ENCODE measurements around the gene TEX44.

The TEX44 gene

DNA sequence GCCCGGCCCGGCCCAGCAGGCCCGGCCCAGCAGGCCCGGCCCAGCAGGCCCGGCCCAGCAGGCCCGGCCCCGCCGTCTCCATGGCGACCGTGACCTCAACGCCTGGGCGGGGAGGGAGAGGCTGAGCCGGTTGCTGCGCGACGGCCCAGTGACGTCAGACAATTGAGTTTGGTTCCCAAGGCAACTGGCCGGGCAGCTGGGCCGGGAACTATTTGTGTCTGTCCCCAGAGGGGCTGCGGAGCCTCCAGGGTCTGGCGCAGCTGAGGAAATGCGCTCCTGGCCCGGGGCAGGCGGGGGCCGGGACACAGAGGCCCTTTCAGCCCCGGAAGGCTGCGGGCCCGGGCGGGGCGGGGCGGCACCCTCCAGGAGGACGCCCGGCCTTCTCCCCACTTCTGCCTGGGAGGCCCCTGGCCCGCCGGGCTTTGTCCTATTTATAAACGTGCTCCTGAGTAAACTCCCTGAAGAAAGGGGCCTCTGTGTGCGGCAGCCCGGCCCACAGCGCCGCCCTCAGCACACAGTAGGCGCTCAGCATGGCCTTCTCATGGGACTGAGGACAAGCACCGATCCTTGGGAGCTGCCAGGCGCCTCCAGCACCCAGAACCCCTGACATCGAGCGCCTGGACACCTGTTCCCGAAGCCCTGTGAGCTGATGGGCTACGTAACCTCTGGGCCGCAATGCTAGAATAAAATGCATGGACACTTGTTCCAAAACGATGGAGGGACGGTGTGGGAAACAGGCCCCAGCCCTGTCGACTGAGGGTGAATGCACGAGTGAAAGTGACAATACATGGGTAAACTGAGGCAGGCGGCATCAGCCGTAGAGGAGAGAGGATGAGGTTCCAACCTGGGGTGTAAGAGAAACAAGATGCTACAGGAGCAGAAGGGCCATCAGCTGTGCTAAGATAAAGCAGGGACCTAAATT is 12.3 kb downstream of the TEX44 start:
- peak; percentile 89 for DNase-seq (ENCODE audit: low read depth)

DNA sequence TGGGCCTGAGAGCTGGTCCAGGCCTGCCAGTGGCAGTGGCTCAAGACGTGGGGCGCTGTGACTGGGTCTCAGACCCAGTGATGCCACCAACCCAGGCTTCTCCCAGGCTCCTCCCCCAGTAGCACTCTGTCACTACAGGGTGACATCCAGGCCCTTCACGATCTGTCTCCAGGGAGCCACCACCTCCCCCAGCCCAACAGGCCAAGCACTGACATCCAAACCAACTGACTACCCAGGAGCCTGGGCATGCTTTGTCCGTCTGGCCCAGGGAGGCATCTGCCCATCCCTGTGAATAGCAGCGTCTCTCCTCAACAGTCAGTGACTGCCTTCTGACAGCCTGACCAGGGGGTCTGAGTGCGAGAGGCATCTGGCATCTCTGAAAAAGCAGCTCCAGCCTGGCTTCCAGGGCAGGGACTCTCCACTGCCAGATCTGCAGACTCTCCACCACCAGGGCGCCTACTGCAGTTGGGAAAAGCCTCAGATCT is 13.0 kb downstream of the TEX44 start:
- no peak for DNase-seq (ENCODE audit: low read depth)

GRCh38 chr2:231606941-231607340 is 14.3 kb downstream of the TEX44 start:
- no peak for DNase-seq (ENCODE audit: low read depth)

GRCh38 chr2:231611273-231612108 is 18.8 kb downstream of the TEX44 start:
- no peak for DNase-seq (ENCODE audit: low read depth)

DNA sequence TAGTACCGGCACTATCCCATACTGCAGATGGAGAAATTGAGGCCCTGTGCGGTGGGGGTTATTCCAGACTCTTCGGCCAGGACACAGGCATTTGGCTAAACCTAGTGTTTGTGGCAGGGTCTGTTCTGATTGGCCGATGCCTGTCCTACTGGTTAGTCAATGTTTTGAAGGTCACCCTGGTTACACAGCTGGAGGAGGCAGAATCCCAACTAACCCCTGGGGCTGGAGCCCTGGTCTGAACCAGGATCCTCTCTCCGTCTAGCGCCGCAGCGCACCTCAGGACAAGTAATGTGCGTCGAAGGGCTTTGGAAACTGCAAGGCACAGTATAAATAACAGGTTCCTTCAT is 19.4 kb downstream of the TEX44 start:
- no peak for DNase-seq (ENCODE audit: low read depth)

- peak; percentile 77 for DNase-seq (ENCODE audit: low read depth)
Observed at GRCh38 chr2:231612456-231613330, 20.0 kb downstream of the TEX44 start.

- no peak for DNase-seq (ENCODE audit: low read depth)
Observed at GRCh38 chr2:231613331-231613662, 20.6 kb downstream of the TEX44 start.

- DNase-seq (ENCODE audit: low read depth), result peak; percentile 46
Observed at GRCh38 chr2:231613663-231614558, 21.2 kb downstream of the TEX44 start.

GRCh38 chr2:231614559-231615057 is 21.9 kb downstream of the TEX44 start:
- DNase-seq (ENCODE audit: low read depth), result no peak

GRCh38 chr2:231615058-231615671 is 22.5 kb downstream of the TEX44 start:
- DNase-seq (ENCODE audit: low read depth), result no peak

DNA sequence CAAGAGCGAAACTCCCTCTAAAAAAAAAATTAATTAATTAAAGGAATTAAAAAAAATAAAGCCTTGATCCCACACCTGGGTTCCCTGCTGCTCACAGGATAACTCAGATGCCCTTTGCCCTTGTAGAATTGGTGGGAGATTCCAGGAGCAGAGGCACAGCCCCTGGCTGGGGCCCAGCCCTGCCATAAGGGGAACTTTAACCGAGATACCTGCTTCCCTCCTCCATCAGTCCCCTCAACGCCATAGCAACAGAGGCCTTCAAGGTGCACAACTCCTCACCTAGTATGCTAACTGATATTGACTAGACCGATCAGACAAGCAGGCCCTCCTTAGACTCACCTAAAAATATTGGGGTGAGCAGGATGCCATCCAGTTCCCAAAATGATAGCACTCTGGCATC is 23.6 kb downstream of the TEX44 start:
- no peak for DNase-seq (ENCODE audit: low read depth)

DNA sequence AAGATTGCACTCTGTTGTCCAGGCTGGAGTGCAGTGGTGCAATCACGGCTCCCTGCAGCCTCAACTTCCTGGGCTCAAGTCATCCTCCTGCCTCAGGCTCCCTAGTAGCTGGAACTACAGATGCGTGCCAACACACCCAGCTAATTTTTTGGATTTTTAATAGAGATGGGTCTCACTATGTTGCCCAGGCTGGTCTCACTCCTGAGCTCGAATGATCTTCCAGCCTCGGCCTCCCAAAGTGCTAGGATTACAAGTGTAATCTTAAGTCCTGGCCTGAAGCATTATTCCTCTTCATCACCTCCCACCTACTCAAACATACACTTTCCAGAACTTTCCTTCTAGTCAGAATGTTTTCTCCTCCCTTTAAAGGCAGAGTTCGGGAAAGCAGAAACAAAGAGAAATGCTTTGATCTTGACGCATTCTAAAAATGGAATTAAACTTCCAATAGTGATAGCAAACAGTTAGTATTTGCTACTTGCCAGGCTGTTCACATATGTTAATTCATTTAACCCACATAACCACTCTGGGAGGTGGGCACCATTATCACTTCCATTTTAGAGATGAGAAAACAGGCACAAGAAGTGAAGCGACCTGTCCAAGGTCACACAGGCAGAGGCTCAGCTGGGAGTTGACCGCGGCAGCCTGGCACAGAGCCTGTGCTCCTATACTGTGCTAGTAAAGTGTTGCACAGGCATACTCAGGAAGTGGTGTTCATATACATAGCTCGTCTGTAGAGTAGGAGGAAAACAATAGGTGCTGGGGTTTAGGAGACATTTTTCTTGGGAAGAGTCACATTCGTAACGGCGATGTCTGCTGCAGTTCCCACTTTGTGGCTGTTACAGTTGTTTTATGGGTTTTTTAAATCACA is 24.6 kb downstream of the TEX44 start:
- DNase-seq (ENCODE audit: low read depth), result no peak

GRCh38 chr2:231621051-231621879 is 28.6 kb downstream of the TEX44 start:
- DNase-seq (ENCODE audit: low read depth), result no peak

DNA sequence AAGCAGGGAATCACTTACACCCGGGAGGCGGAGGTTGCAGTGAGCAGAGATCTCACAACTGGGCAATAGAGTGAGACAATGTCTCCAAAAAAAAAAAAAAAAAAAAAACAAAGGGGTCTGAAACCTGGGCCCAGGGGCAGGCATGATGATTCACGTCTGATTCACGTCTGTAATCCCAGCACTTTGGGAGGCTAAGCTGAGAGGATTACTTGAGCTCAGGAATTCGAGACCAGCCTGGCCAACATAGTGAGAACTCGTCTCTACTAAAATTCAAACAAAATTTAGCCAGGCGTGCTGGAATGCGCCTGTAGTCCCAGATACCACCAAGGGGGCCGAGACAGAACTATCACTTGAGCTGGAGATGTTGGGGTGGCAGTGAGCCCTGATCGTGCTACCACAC is 30.3 kb downstream of the TEX44 start:
- no peak for DNase-seq (ENCODE audit: low read depth)

DNA sequence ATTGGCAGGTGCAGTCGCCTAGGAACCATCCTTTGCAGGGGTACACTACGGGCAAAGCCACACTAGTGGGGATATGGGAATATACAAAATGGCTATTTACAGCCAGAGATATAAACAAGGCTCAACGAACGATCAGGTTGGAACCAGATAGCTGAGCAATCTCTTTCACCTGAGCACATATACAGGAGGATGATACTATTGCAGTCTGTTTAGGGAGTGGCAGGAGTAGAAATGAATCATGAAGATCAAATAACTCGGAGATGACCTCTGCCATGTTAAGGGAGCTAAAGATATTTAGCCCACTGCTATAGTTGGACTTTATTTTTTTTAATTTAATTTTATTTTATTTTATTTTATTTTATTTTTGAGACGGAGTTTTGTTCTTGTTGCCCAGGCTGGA is 33.8 kb downstream of the TEX44 start:
- no peak for DNase-seq (ENCODE audit: low read depth)

DNA sequence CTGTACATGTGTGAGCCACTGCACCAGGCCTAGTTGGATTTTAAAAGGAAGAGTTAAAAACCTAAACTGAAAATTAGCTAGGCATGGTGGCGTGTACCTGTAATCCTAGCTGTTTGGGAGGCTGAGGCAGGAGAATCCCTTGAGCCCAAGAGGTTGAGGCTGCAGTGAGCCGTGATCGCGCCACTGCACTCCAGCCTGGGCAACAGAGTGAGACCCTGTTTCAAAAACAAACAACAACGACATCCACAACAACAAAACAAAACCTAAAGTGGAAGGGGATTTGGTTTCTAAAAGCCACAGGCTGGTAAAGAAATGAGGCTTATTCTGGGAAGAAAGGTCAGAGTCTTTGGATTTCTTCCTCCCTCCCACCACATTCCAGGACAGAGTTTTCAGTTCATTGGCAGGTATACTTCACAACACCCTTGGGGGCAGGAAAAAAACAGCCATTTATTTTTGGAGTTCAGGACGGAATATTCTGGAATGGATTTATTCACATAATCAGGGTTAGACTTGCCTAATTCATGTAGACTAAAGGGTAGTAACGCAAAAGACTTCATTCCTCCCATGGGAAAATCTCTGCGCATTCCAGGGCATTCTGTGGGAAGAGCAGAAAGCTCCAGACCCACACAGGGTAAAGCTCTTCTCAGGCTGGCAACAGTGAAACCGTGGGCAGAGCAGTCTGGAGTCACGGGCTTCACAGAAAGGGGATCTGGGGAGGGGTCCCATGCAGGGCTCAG is 34.9 kb downstream of the TEX44 start:
- no peak for DNase-seq (ENCODE audit: low read depth)

DNA sequence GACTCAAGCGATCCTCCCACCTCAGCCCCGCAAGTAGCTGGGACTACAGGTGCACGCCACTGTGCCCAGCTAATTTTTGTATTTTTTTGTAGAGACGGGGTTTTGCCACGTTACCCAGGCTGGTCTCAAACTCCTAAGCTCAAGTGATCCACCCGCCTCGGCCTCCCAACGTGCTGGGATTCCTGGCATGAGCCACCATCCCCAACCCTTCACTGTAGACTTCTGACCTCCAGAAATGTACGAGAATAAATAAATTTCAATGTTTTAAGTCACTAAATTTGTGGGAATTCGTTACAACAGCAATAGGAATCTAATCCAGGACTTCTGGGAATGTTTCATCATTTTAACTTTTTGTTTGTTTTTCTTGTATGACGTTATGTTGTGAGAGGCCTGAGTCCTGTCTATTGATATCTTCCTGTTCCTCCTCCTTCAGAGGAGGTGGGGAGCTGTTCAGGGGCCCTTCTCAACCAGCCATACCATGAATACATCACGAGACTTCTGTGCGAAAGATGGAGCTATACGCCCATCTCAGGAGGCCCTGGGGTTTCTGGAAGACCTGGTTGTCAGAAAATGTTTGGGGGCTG is 40.0 kb downstream of the TEX44 start:
- no peak for DNase-seq (ENCODE audit: low read depth)
